Endometrial microvascular endothelial cells (primary cell): ENCODE results near the gene AREL1. TPM values are rescaled to one million over a fixed set of nuclear protein-coding genes. Genes with fewer than 3 reads are reported as not detected.
"Not testable (repeated sequence)": the region's sequence is repeated elsewhere in the genome, so short reads cannot be mapped to it uniquely, and the experiment has no call there.

Source experiments
- in situ Hi-C: cut with HindIII; loops from 2 replicates; pipeline ENCODE4 v1.10.0; 2017; ENCODE audit warnings: low sequenced_read_pairs, low pct_unique_long_range_greater_than_20kb; ENCODE audit errors: inconsistent ontology term
- total RNA-seq: library from RNA; depleted of rRNA; stranded (reverse); fragments of >200 nt; gene quantifications from one replicate; pipeline ENCODE4 v1.2.3, GENCODE V29; 2015; ENCODE audit errors: inconsistent ontology term

The AREL1 gene
- total RNA-seq = 38.0 TPM

- in situ Hi-C loops = no loop called here
These were observed at the start of gene AREL1, which contains the start of gene FCF1 for GRCh38 chr14:74712499-74713394. Gene AREL1 (minus strand): TSS chr14:74713080. CDS start chr14:74685615, 27,465 bp downstream. Gene FCF1 (plus strand): TSS chr14:74713144. CDS start chr14:74713198, 54 bp downstream.

- in situ Hi-C loops = not testable (repeated sequence)
These were observed 45.6 kb upstream of the AREL1 start for GRCh38 chr14:74758505-74758904.

GRCh38 chr14:74756326-74756725 lies 43.4 kb upstream of the AREL1 start:
- in situ Hi-C loops = no loop called here

- in situ Hi-C loops = no loop called here
These were observed 42.0 kb upstream of the AREL1 start for GRCh38 chr14:74754899-74755298.

GRCh38 chr14:74754157-74754556 lies 41.3 kb upstream of the AREL1 start:
- in situ Hi-C loops = no loop called here

GRCh38 chr14:74747237-74747636 lies 34.4 kb upstream of the AREL1 start:
- in situ Hi-C loops = no loop called here

- in situ Hi-C loops = no loop called here
These were observed 26.6 kb upstream of the AREL1 start for GRCh38 chr14:74739293-74740030.

- in situ Hi-C loops = no loop called here
These were observed 25.0 kb upstream of the AREL1 start for GRCh38 chr14:74737753-74738325.

GRCh38 chr14:74735125-74735524 lies 22.2 kb upstream of the AREL1 start:
- in situ Hi-C loops = no loop called here

GRCh38 chr14:74733221-74733620 lies 20.3 kb upstream of the AREL1 start:
- in situ Hi-C loops = no loop called here

- in situ Hi-C loops = no loop called here
These were observed 19.5 kb upstream of the AREL1 start for GRCh38 chr14:74732387-74732786.

- in situ Hi-C loops = no loop called here
These were observed 10.3 kb upstream of the AREL1 start for GRCh38 chr14:74723134-74723533.

- in situ Hi-C loops = no loop called here
These were observed 7.6 kb upstream of the AREL1 start for GRCh38 chr14:74720526-74720925.

GRCh38 chr14:74713395-74713735 lies 485 bp upstream of the AREL1 start:
- in situ Hi-C loops = no loop called here

GRCh38 chr14:74711651-74712050 lies 1.2 kb downstream of the AREL1 start:
- in situ Hi-C loops = no loop called here

- in situ Hi-C loops = no loop called here
These were observed 2.4 kb downstream of the AREL1 start for GRCh38 chr14:74710480-74710879.

- in situ Hi-C loops = no loop called here
These were observed 7.0 kb downstream of the AREL1 start for GRCh38 chr14:74705613-74706500.

- in situ Hi-C loops = no loop called here
These were observed 8.2 kb downstream of the AREL1 start for GRCh38 chr14:74704656-74705055.

GRCh38 chr14:74703043-74703442 lies 9.8 kb downstream of the AREL1 start:
- in situ Hi-C loops = no loop called here
